Hematopoietic multipotent progenitor cell (in vitro differentiated cells): ENCODE measurements around the gene NFX1. TPM values are rescaled to one million over a fixed set of nuclear protein-coding genes. Genes with fewer than 3 reads are reported as not detected.

Source experiments
- DNase-seq, 3 donors: peaks; one replicate each; pipeline ENCODE4 v3.0.0-alpha.2; 2011 to 2015; ENCODE audit warnings: low read depth in 2 of 3, low spot score in 2 of 3
- small RNA-seq: library from RNA; depleted of rRNA; stranded (forward); fragments of <200 nt; gene quantifications from one replicate; pipeline ENCODE3, GENCODE V24; 2012
- total RNA-seq: library from RNA; depleted of rRNA; stranded (reverse); fragments of >200 nt; gene quantifications from one replicate; pipeline ENCODE4 v1.2.3, GENCODE V29; 2012

The NFX1 gene
- total RNA-seq, 1 donor = 35.5 TPM

DNA sequence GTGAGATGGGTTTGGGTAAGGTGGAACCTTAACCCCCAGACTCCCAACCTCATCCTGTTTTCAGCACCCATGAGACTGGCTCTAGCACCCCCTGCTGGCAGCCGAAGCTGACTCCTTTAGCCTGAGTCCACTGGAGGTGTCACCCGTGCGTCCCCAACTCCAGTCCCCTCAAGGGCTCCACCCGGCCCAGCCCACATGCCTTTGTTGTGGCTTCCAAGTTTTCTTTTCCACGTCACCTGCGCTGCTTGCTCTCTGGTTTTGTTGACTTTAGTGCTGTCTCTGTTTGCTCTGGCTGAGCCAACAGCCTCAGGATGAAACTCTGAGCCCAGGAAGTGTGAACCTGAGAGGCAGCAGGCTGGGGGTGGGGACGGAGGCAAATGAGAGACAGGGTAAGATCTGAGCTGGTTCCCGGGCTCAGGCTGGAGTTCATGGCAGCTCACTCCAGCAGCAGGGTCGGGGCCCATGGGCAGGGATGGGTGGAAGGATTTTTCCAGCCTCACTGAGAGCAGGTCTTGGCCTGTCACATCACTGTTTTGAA is 125.3 kb downstream of the NFX1 start:
- peak; percentile 50 to 86 (median 75) for DNase-seq

DNA sequence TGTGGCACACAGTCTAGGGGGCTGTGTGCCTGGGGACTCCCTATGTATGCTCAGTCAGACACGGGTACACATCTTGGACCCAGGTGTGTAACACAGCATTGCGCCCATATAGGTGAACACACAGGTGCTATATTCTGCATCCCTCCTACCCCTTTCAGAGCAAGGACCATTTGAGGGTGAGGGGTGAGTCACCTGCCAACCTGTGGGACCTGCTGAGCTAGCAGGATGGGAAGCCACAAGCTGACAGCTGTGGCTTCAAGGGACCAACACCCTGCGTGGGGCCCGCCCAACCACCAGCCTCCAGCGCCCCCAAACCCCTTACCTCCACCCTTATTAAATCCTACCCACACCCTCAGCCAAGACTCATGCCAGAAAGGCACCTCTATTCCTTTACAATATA is 126.7 kb downstream of the NFX1 start:
- DNase-seq = no peak

DNA sequence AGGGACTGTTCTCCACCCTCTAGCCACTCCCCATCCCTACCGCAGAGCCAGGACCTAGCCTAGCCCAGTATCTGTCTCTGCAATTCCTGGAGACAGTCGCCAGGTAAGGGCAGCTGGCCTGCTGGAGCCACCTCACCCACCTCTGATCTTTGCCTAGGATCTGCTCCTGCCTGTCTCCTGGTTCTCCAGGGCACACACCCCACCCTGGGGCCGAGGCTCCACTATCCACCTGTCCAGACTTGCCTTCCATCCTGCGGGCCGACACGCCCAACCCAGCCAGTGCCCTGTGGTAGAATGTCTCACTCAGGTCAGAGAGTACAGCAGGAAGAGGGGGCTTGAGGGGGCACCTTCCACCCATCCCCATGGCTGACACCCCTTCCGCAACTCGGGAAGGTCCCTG is 127.8 kb downstream of the NFX1 start:
- no peak for DNase-seq

DNA sequence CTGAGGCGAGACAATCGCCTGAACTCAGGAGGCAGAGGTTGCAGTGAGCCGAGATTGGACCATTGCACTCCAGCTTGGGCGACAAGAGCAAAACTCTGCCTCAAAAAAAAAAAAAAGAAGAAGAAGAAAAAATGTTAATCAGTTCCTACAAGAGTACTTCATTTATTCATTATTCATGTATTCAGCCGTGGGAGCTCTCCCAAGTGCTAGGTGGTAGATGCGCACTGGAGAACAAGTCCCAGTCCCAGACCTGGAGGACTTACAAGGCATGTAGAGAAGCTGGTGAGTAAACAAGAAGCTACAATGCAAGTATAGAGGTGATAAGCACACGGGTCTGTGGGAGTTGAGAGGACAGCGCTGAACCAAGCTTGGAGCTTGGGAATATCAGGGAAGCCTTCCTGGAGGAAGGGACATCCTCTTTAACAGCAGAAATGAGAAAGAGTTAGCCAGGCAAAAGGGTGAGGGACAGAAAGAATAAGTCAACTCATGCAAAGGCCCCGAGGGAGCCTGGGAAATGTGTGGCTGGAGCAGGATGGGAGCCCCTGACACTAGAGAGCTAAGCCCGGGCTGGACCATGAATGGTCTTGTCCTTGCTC is 129.5 kb downstream of the NFX1 start:
- DNase-seq = no peak

Small RNAs within 50 kb of the gene (small RNA-seq; reads per million reads assigned to genes)
- gene RF00019 = not detected

Other genes starting within 250 kb of the NFX1 start
- gene SMU1, start 213.8 kb upstream of the NFX1 start, total RNA-seq = 18.6 TPM
- gene B4GALT1, start 123.2 kb upstream of the NFX1 start, total RNA-seq = 9.4 TPM
- not detected for gene SPINK4, start 50.3 kb upstream of the NFX1 start, total RNA-seq
- gene BAG1, start 25.8 kb upstream of the NFX1 start, total RNA-seq = 34.7 TPM
- gene CHMP5, start 25.5 kb upstream of the NFX1 start, total RNA-seq = 11.8 TPM
- not detected for gene AQP7, start 112.1 kb downstream of the NFX1 start, total RNA-seq
- 1.6 TPM for gene AQP3, start 157.1 kb downstream of the NFX1 start, total RNA-seq
- gene NOL6, start 183.4 kb downstream of the NFX1 start, total RNA-seq = 31.0 TPM
- under 0.01 TPM for gene ANKRD18B, start 233.7 kb downstream of the NFX1 start, total RNA-seq